Measurements from ENCODE around the gene SLC45A1. TPM values are rescaled to one million over a fixed set of nuclear protein-coding genes. Genes with fewer than 3 reads are reported as not detected.

The SLC45A1 gene
- total and polyA plus RNA-seq, 2 donors (not counting 1 experiment from before 2014, with no cell fraction given): 0.54 to 0.64 TPM

GRCh38 chr1:8370046-8370881 is 52.4 kb downstream of the SLC45A1 start:
- CTCF ChIA-PET: interaction anchor here (0.8 to 2.1 kb wide), 6 partner anchors 18 to 479 kb away, joined by 3 to 9 read pairs (median 3); no protein-coding TSS in a partner anchor
- Mint-ChIP-seq H3K27me3 (no peaks in the 10 kb centered on the region), H3K4me3 (no peak overlapping the region), H3K9me3 (ENCODE audit: insufficient read depth) (no peaks in the 10 kb centered on the region), H3K4me1 (peaks cover 42% of the 10 kb centered on the region), H3K27ac (no peak overlapping the region)
- peaks cover 0 to 7% of the 10 kb centered on the region in 2 donors for H3K4me1 ChIP-seq (ENCODE audit: control insufficient read depth in 2 of 2, insufficient read depth in 2 of 2, low read length in 2 of 2)
- ATAC-seq (ENCODE audit: low read depth): no peak
- peaks cover 99% of the 10 kb centered on the region for H3K79me2 ChIP-seq (ENCODE audit: control insufficient read depth, insufficient read depth, low read length)
- no peak for DNase-seq
- no peaks in the 10 kb centered on the region for H3K9me3 ChIP-seq (ENCODE audit: control extremely low read depth in 1 of 3, control insufficient read depth in 2 of 3, insufficient read depth in 1 of 3, low read length in 2 of 3)
- WGBS (ENCODE audit: insufficient coverage): 100% methylated on average over 8 of the region's 14 CpGs
- no peak overlapping the region for H3K27ac ChIP-seq (ENCODE audit: low read length in 2 of 2)
- no peak overlapping the region for H3K9ac ChIP-seq (ENCODE audit: low read length)
- peaks cover 9 to 72% of the 10 kb centered on the region in 2 experiments for H3K36me3 ChIP-seq (replicated peaks in 1 of 2; ENCODE audit: control extremely low read depth in 1 of 2, control insufficient read depth in 1 of 2, extremely low read depth in 1 of 2, insufficient read depth in 2 of 2, low read length in 1 of 2)
- intact Hi-C loops (cut with micrococcal nuclease): no loop called here
- no peak overlapping the region for H3K4me3 ChIP-seq (ENCODE audit: control extremely low read depth in 1 of 5, extremely low read depth in 1 of 5, insufficient read depth in 1 of 5, low read depth in 2 of 5, low read length in 4 of 5)
- no peak overlapping the region for H2AFZ ChIP-seq (ENCODE audit: insufficient read depth, low read depth, low read length, poor library complexity, severe bottlenecking)
- H3K27me3 ChIP-seq (replicated peaks in 1 of 4; ENCODE audit: control extremely low read depth in 1 of 4, control insufficient read depth in 3 of 4, insufficient read depth in 4 of 4, low read length in 3 of 4): no peaks in the 10 kb centered on the region
- H4K20me1 ChIP-seq (ENCODE audit: control insufficient read depth, insufficient read depth, low read length, poor library complexity, severe bottlenecking): peaks cover 92% of the 10 kb centered on the region
- H3K4me2 ChIP-seq (replicated peaks; ENCODE audit: low read depth, low read length, poor library complexity, severe bottlenecking): no peak overlapping the region
- TF ChIP-seq EZH2 (IDR thresholded peaks at IDR 0.05; ENCODE audit: borderline replicate concordance, insufficient read depth, low read depth, low read length, poor library complexity, severe bottlenecking): no peak
- POLR2A ChIA-PET: interaction anchor here (0.6 kb wide), 1 partner anchor 63 kb away, joined by 8 read pairs; no protein-coding TSS in a partner anchor

- Histone ChIP-seq H3K9me3 (ENCODE audit: control extremely low read depth in 1 of 3, control insufficient read depth in 2 of 3, insufficient read depth in 1 of 3, low read length in 2 of 3) (no peaks in the 10 kb centered on the region), H3K4me3 (ENCODE audit: control extremely low read depth in 1 of 5, extremely low read depth in 1 of 5, insufficient read depth in 1 of 5, low read depth in 2 of 5, low read length in 4 of 5) (no peak overlapping the region), H3K27ac (ENCODE audit: low read length in 2 of 2) (no peak overlapping the region), H3K36me3 (replicated peaks in 1 of 2; ENCODE audit: control extremely low read depth in 1 of 2, control insufficient read depth in 1 of 2, extremely low read depth in 1 of 2, insufficient read depth in 2 of 2, low read length in 1 of 2) (peaks cover 7 to 67% of the 10 kb centered on the region in 2 experiments), H3K27me3 (replicated peaks in 1 of 4; ENCODE audit: control extremely low read depth in 1 of 4, control insufficient read depth in 3 of 4, insufficient read depth in 4 of 4, low read length in 3 of 4) (no peaks in the 10 kb centered on the region), H3K79me2 (ENCODE audit: control insufficient read depth, insufficient read depth, low read length) (peaks cover 95% of the 10 kb centered on the region), H4K20me1 (ENCODE audit: control insufficient read depth, insufficient read depth, low read length, poor library complexity, severe bottlenecking) (peaks cover 90% of the 10 kb centered on the region), H3K9ac (ENCODE audit: low read length) (no peak overlapping the region), H3K4me2 (replicated peaks; ENCODE audit: low read depth, low read length, poor library complexity, severe bottlenecking) (no peak overlapping the region), H3K4me1 (ENCODE audit: control insufficient read depth in 2 of 2, insufficient read depth in 2 of 2, low read length in 2 of 2) (peaks cover 0 to 7% of the 10 kb centered on the region in 2 donors), H2AFZ (ENCODE audit: insufficient read depth, low read depth, low read length, poor library complexity, severe bottlenecking) (no peak overlapping the region)
- intact Hi-C loops (cut with micrococcal nuclease): no loop called here
- ChIA-PET POLR2A (interaction anchor here (0.5 to 0.6 kb wide), 2 partner anchors 63 to 1287 kb away, joined by 8 to 13 read pairs; no protein-coding TSS in a partner anchor), CTCF (interaction anchor here (0.8 to 2.1 kb wide), 6 partner anchors 19 to 478 kb away, joined by 3 to 9 read pairs (median 3); no protein-coding TSS in a partner anchor)
- WGBS (ENCODE audit: insufficient coverage): 100% methylated on average over 1 of the region's 5 CpGs
- DNase-seq (no peak), ATAC-seq (ENCODE audit: low read depth) (no peak)
- Mint-ChIP-seq H3K9me3 (ENCODE audit: insufficient read depth) (no peaks in the 10 kb centered on the region), H3K27me3 (no peaks in the 10 kb centered on the region), H3K4me1 (peaks cover 43% of the 10 kb centered on the region), H3K4me3 (no peak overlapping the region), H3K27ac (peak overlapping the region; percentile 54)
- TF ChIP-seq EZH2 (IDR thresholded peaks at IDR 0.05; ENCODE audit: borderline replicate concordance, insufficient read depth, low read depth, low read length, poor library complexity, severe bottlenecking) (no peak), CTCF (IDR thresholded peaks at IDR 0.05) (no peak)
These were observed 53.0 kb downstream of the SLC45A1 start for GRCh38 chr1:8370905-8371315.
